HepG2 (cell line): Measurements from ENCODE around the gene ADRM1. TPM values are rescaled to one million over a fixed set of nuclear protein-coding genes. Genes with fewer than 3 reads are reported as not detected.

Source experiments
- CCAR2 ChIP-seq: fragments of 200-400 bp; formaldehyde crosslinking; optimal IDR thresholded peaks from 2 replicates; pipeline ENCODE3; 2018; ENCODE audit warnings: low read depth, mild to moderate bottlenecking, low read length, moderate library complexity
- EP300 ChIP-seq, 3 experiments: sonication (generic) in 1 of 3; formaldehyde crosslinking in 1 of 3; IDR thresholded peaks; 2 replicates each; pipeline versions ENCODE4 v1.5.1 to v1.6.1; 2011 to 2020; ENCODE audit warnings: low read depth in 2 of 3, low read length in 2 of 3, borderline replicate concordance in 1 of 3, improper control_type of control experiment in 1 of 3, mild to moderate bottlenecking in 1 of 3, missing genetic modification reagents in 1 of 3, moderate library complexity in 1 of 3
- HNF4G ChIP-seq, 2 experiments: sonication (generic) in 1 of 2; formaldehyde crosslinking in 1 of 2; IDR thresholded peaks; 2 replicates each; pipeline versions ENCODE4 v1.4.0 to v1.6.1; 2011 to 2020; ENCODE audit warnings: borderline replicate concordance in 2 of 2, low read depth in 2 of 2, mild to moderate bottlenecking in 2 of 2, low read length in 1 of 2, missing genetic modification reagents in 1 of 2, moderate library complexity in 1 of 2
- KLF16 ChIP-seq, 2 experiments: sonication (generic) in 1 of 2; formaldehyde crosslinking in 1 of 2; IDR thresholded peaks; 2 replicates each; pipeline versions ENCODE4 v1.6.1 to v1.8.0; 2016 to 2023; ENCODE audit warnings: missing genetic modification reagents in 2 of 2, missing compliant biosample characterization in 1 of 2
- PAXIP1 ChIP-seq: sonication (generic); formaldehyde crosslinking; conservative IDR thresholded peaks from 2 replicates; pipeline ENCODE4 v1.4.0; 2020; ENCODE audit warnings: mild to moderate bottlenecking, missing genetic modification reagents, moderate library complexity
- RBAK ChIP-seq: sonication (generic); formaldehyde crosslinking; IDR thresholded peaks from 2 replicates; pipeline ENCODE4 v1.5.1; 2020; ENCODE audit warnings: mild to moderate bottlenecking, missing genetic modification reagents
- RXRA ChIP-seq: sonication (generic); formaldehyde crosslinking; IDR thresholded peaks from 2 replicates; pipeline ENCODE4 v1.5.1; 2020; ENCODE audit warnings: missing genetic modification reagents
- SIX4 ChIP-seq: sonication (generic); formaldehyde crosslinking; IDR thresholded peaks from 2 replicates; pipeline ENCODE4 v1.4.0; 2020; ENCODE audit warnings: missing genetic modification reagents
- SKI ChIP-seq: fragments of 450-650 bp; IDR thresholded peaks from one replicate; pipeline ENCODE4 v1.6.1; 2018; ENCODE audit warnings: mild to moderate bottlenecking; ENCODE audit not compliant: partially characterized antibody
- TAF1 ChIP-seq: sonication (generic); formaldehyde crosslinking; IDR thresholded peaks from 2 replicates; pipeline ENCODE4 v1.4.0; 2020; ENCODE audit warnings: missing genetic modification reagents
- TSC22D2 ChIP-seq: sonication (generic); formaldehyde crosslinking; IDR thresholded peaks from 2 replicates; pipeline ENCODE4 v1.5.1; 2020; ENCODE audit warnings: missing genetic modification reagents, mild to moderate bottlenecking, borderline replicate concordance
- ZFP36 ChIP-seq: fragments of 150-350 bp; IDR thresholded peaks from 2 replicates; pipeline ENCODE4 v1.6.1; 2018; ENCODE audit warnings: borderline replicate concordance, low read length, low read depth; ENCODE audit not compliant: partially characterized antibody
- ZFP36L1 ChIP-seq: sonication (generic); formaldehyde crosslinking; IDR thresholded peaks from 2 replicates; pipeline ENCODE4 v1.8.0; 2022; ENCODE audit warnings: mild to moderate bottlenecking, missing genetic modification reagents, moderate library complexity
- ZFYVE20 ChIP-seq: sonication (generic); formaldehyde crosslinking; IDR thresholded peaks from 2 replicates; pipeline ENCODE4 v1.8.0; 2023; ENCODE audit warnings: low read depth, mild to moderate bottlenecking, moderate library complexity, missing genetic modification reagents, borderline replicate concordance
- ZNF205 ChIP-seq: IDR thresholded peaks from 2 replicates; pipeline ENCODE4 v1.6.1; 2018; ENCODE audit warnings: missing biosample characterization, missing genetic modification reagents
- ZNF432 ChIP-seq: sonication (generic); formaldehyde crosslinking; IDR thresholded peaks from 2 replicates; pipeline ENCODE4 v1.5.0; 2020; ENCODE audit warnings: missing genetic modification reagents, mild to moderate bottlenecking, borderline replicate concordance
- ZNF710 ChIP-seq: sonication (generic); formaldehyde crosslinking; IDR thresholded peaks from 2 replicates; pipeline ENCODE4 v1.5.0; 2020; ENCODE audit warnings: mild to moderate bottlenecking, missing genetic modification reagents, borderline replicate concordance
- ZNF746 ChIP-seq: sonication (generic); formaldehyde crosslinking; IDR thresholded peaks from 2 replicates; pipeline ENCODE4 v1.8.0; 2022; ENCODE audit warnings: mild to moderate bottlenecking, missing genetic modification reagents
- ZSCAN29 ChIP-seq: sonication (generic); formaldehyde crosslinking; conservative IDR thresholded peaks from 2 replicates; pipeline ENCODE4 v1.4.0; 2020; ENCODE audit warnings: mild to moderate bottlenecking, missing genetic modification reagents
- polyA plus RNA-seq, 8 experiments: library from polyadenylated mRNA; depleted of rRNA in 3 of 8; stranded (reverse) in 7 of 8; unstranded in 1 of 8; fragments of >200 nt; fragmentation: Illumina TruSeq in 4 of 8; extraction: Trizol in 4 of 8; gene quantifications; 2 replicates each; pipeline versions ENCODE4 v1.2.1 to v1.2.3, GENCODE V29; 2011 to 2016; ENCODE audit warnings: low read depth in 4 of 8, missing spikeins in 1 of 8, mixed read lengths in 1 of 8; ENCODE audit not compliant: insufficient read depth in 1 of 8
- total RNA-seq, 5 experiments: library from RNA; depleted of rRNA; stranded (reverse); fragments of >200 nt; fragmentation: Illumina TruSeq; extraction: Trizol; gene quantifications; 2 replicates each; pipeline ENCODE4 v1.2.3, GENCODE V29; 2016; ENCODE audit warnings: low read depth in 1 of 5
- TF ChIP-seq, protein P1 (sequence below): sonication (generic); formaldehyde crosslinking; IDR thresholded peaks from 2 replicates; pipeline ENCODE4 v1.4.0; 2020; ENCODE audit warnings: missing genetic modification reagents, borderline replicate concordance

ADRM1 gene
- total and polyA plus RNA-seq, 2 of the 13 experiments (the other 11 are each of a cell fraction or from before 2014, with no cell fraction given), result 92.9 to 154 TPM

- TF ChIP-seq, protein P1, sequence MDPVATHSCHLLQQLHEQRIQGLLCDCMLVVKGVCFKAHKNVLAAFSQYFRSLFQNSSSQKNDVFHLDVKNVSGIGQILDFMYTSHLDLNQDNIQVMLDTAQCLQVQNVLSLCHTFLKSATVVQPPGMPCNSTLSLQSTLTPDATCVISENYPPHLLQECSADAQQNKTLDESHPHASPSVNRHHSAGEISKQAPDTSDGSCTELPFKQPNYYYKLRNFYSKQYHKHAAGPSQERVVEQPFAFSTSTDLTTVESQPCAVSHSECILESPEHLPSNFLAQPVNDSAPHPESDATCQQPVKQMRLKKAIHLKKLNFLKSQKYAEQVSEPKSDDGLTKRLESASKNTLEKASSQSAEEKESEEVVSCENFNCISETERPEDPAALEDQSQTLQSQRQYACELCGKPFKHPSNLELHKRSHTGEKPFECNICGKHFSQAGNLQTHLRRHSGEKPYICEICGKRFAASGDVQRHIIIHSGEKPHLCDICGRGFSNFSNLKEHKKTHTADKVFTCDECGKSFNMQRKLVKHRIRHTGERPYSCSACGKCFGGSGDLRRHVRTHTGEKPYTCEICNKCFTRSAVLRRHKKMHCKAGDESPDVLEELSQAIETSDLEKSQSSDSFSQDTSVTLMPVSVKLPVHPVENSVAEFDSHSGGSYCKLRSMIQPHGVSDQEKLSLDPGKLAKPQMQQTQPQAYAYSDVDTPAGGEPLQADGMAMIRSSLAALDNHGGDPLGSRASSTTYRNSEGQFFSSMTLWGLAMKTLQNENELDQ (CRISPR knock-in tag), result no peak
- TF ChIP-seq CCAR2, result no peak
- TF ChIP-seq ZNF710, result peak; percentile 53; the same call in 1 of the 2 replicates
- TF ChIP-seq SIX4 (CRISPR knock-in tag), result peak; percentile 68; the same call in 1 of the 2 replicates
- TF ChIP-seq RXRA (CRISPR knock-in tag), result peak; percentile 87
- TF ChIP-seq TSC22D2 (CRISPR knock-in tag), result peak; percentile 84; the same call in 1 of the 2 replicates
- TF ChIP-seq ZNF432, result no peak
- no peak; the same call in none of the 2 replicates for TF ChIP-seq ZNF746 (CRISPR knock-in tag)
- no peak for TF ChIP-seq ZSCAN29 (CRISPR knock-in tag)
- no peak for TF ChIP-seq ZFP36
- peak; percentile 69; the same call in 1 of the 2 replicates for TF ChIP-seq ZFP36L1 (CRISPR knock-in tag)
- peak; percentile 65 for TF ChIP-seq PAXIP1
- TF ChIP-seq ZFYVE20 (CRISPR knock-in tag), result peak; percentile 71; the same call in 1 of the 2 replicates
- TF ChIP-seq HNF4G (IDR thresholded peaks at IDR 0.05; ENCODE audit: borderline replicate concordance, low read depth, low read length), result no peak
- TF ChIP-seq HNF4G (CRISPR knock-in tag; IDR thresholded peaks at IDR 0.05; ENCODE audit: borderline replicate concordance, low read depth), result no peak; the same call in 1 of the 2 replicates
- peak; percentile 80 to 96; a peak in 3 of 4 replicates for TF ChIP-seq EP300 (IDR thresholded peaks at IDR 0.05; ENCODE audit: low read depth in 2 of 2, low read length in 2 of 2)
- peak; percentile 81; the same call in 1 of the 2 replicates for TF ChIP-seq EP300 (CRISPR knock-in tag; IDR thresholded peaks at IDR 0.05; ENCODE audit: borderline replicate concordance)
- TF ChIP-seq ZNF205 (CRISPR knock-in tag), result peak; percentile 92
- peak; percentile 85 for TF ChIP-seq SKI
- TF ChIP-seq RBAK (CRISPR knock-in tag), result no peak
- peak; percentile 66 for TF ChIP-seq TAF1
- peak in 1 of 2 experiments; percentile 93; a peak in 2 of 4 replicates for TF ChIP-seq KLF16 (CRISPR knock-in tag; IDR thresholded peaks at IDR 0.05)
Observed at GRCh38 chr20:62302341-62303061, at the start of gene ADRM1 (continued).
